ENCODE data around the gene AUTS2. TPM values are rescaled to one million over a fixed set of nuclear protein-coding genes. Genes with fewer than 3 reads are reported as not detected.

Gene AUTS2
- total and polyA plus RNA-seq, 11 donors, result 3.4 to 14.0 (median 7.3) TPM

DNA sequence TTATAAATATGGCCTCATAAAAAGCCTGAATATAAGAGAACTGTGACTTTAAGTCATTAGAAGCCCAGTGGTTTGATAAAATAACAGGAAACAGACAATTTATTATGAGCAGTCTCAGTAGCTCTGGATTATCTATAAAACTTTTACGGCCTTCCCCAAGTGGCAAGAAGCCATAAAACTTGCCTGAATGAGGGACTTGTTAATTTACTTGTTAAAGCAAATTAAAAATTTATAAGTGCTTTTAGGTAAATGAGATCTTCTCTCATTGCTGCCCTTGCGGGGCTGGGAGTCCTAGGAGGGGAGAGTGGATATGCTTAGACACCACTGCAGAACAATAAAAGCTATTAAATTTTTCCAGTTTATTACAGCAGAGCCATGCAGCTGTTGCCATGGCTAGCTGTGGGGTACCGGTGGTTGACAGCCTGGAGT is 499.9 kb downstream of the AUTS2 start:
- ATAC-seq, result peak in 1 of 4 donors; percentile 34
- no peak overlapping the region for H3K27ac ChIP-seq
- 29 to 49% (median 39%) methylated on average over 3 of the region's 3 CpGs for WGBS, 4 donors
- no peak for DNase-seq
- TF ChIP-seq, protein P1, sequence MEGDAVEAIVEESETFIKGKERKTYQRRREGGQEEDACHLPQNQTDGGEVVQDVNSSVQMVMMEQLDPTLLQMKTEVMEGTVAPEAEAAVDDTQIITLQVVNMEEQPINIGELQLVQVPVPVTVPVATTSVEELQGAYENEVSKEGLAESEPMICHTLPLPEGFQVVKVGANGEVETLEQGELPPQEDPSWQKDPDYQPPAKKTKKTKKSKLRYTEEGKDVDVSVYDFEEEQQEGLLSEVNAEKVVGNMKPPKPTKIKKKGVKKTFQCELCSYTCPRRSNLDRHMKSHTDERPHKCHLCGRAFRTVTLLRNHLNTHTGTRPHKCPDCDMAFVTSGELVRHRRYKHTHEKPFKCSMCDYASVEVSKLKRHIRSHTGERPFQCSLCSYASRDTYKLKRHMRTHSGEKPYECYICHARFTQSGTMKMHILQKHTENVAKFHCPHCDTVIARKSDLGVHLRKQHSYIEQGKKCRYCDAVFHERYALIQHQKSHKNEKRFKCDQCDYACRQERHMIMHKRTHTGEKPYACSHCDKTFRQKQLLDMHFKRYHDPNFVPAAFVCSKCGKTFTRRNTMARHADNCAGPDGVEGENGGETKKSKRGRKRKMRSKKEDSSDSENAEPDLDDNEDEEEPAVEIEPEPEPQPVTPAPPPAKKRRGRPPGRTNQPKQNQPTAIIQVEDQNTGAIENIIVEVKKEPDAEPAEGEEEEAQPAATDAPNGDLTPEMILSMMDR (IDR thresholded peaks at IDR 0.05), result no peak
- TF ChIP-seq POLR2A (IDR thresholded peaks at IDR 0.05), result no peak
- H3K4me1 ChIP-seq, result peaks cover 0 to 36% (median 13%) of the 10 kb centered on the region in 12 donors
- H3K27me3 ChIP-seq, result no peaks in the 10 kb centered on the region
- intact Hi-C loops (cut with DNase I), result no loop called here
- H3K9me3 ChIP-seq, result no peaks in the 10 kb centered on the region
- H3K4me3 ChIP-seq, result no peak overlapping the region
- no peaks in the 10 kb centered on the region for H3K36me3 ChIP-seq

- H3K27ac ChIP-seq, result no peak overlapping the region
Observed at GRCh38 chr7:70098905-70099672, 500.8 kb downstream of the AUTS2 start.

GRCh38 chr7:70104243-70104642 is 506.0 kb downstream of the AUTS2 start:
- TF ChIP-seq POLR2A (IDR thresholded peaks at IDR 0.05), result no peak
- TF ChIP-seq, protein P1 (IDR thresholded peaks at IDR 0.05), result no peak

More at GRCh38 chr7:70098905-70099672, 500.8 kb downstream of the AUTS2 start:
- intact Hi-C loops (cut with DNase I), result no loop called here
- Histone ChIP-seq H3K4me1 (peaks cover 0 to 28% (median 10%) of the 10 kb centered on the region in 12 donors), H3K27me3 (no peaks in the 10 kb centered on the region), H3K4me3 (no peak overlapping the region), H3K36me3 (no peaks in the 10 kb centered on the region), H3K9me3 (no peaks in the 10 kb centered on the region)
- DNase-seq, result no peak
- WGBS, 4 donors, result 68 to 74% (median 70%) methylated on average over 7 of the region's 7 CpGs
- TF ChIP-seq, protein P1 (IDR thresholded peaks at IDR 0.05), result no peak
- no peak for TF ChIP-seq POLR2A (IDR thresholded peaks at IDR 0.05)
- peak in 1 of 4 donors; percentile 22 for ATAC-seq

GRCh38 chr7:70113078-70113477 is 514.8 kb downstream of the AUTS2 start:
- intact Hi-C loops (cut with DNase I), result no loop called here
- Histone ChIP-seq H3K27me3 (no peaks in the 10 kb centered on the region), H3K4me3 (no peak overlapping the region), H3K36me3 (peaks cover 0 to under 1% (median 0%) of the 10 kb centered on the region in 9 donors), H3K9me3 (no peaks in the 10 kb centered on the region), H3K27ac (no peak overlapping the region), H3K4me1 (no peaks in the 10 kb centered on the region)
- DNase-seq (no peak), ATAC-seq (no peak)
- 96 to 99% (median 98%) methylated on average over 2 of the region's 2 CpGs for WGBS, 4 donors
- TF ChIP-seq, protein P1 (IDR thresholded peaks at IDR 0.05), result no peak
- no peak for TF ChIP-seq POLR2A (IDR thresholded peaks at IDR 0.05)

More at GRCh38 chr7:70104243-70104642, 506.0 kb downstream of the AUTS2 start:
- ATAC-seq (no peak), DNase-seq (no peak)
- intact Hi-C loops (cut with DNase I), result no loop called here
- Histone ChIP-seq H3K4me1 (peaks cover 0 to 9% (median 0%) of the 10 kb centered on the region in 12 donors), H3K27me3 (no peaks in the 10 kb centered on the region), H3K9me3 (no peaks in the 10 kb centered on the region), H3K4me3 (no peak overlapping the region), H3K27ac (no peak overlapping the region), H3K36me3 (no peaks in the 10 kb centered on the region)
- 96 to 100% (median 97%) methylated on average over 1 of the region's 1 CpG for WGBS, 4 donors
